Mesangial cell (primary cell): ENCODE results near the gene ATXN2. TPM values are rescaled to one million over a fixed set of nuclear protein-coding genes. Genes with fewer than 3 reads are reported as not detected.

Source experiments
- total RNA-seq: library from RNA; depleted of rRNA; stranded (reverse); fragments of >200 nt; gene quantifications from 2 replicates; pipeline ENCODE4 v1.2.3, GENCODE V29; 2015

ATXN2 gene
- total RNA-seq: 19.6 and 31.9 TPM in 2 replicates

GRCh38 chr12:111598637-111599452 is at the start of gene ATXN2:
TSS of gene ATXN2 (minus strand) at chr12:111599315. CDS start at chr12:111599034, 281 bp downstream.

DNA sequence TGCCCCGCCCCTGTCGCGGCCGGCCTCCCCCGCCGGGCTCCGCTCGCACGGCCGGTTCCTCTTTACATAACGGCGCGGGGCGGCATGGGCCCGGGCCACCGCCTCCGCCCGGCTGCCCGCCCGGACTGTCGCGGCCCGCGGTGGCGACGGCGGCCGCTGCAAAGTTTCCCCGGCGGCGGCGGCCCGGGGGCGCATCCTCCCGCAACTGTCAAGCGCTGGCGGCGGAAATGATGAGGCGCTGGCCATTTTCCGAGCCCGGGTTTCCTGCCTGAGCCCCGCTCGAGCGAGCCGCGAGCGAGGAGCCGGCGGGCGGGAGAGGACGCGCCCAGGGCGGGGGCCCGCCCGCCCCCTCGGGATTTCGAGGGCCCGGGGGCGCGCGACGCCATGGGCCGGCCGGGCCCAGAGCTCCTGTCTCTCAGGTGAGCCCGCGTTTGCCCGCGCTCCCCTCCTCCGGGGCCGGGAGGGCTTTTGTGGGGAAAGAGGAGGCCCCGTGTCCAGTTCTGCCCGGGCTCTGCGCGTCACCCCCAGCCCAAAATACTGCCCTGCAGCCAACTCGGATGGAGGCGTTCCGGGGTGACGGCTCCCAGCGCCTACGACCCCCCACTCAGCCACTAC is 193.1 kb downstream of the ATXN2 start, which contains the start of gene SH2B3:
SH2B3 (plus strand) TSS at position 65 of the 615 bp plus-strand sequence. CDS start 12,223 bp downstream, outside the sequence.

Other genes starting within 250 kb of the ATXN2 start
- gene PHETA1, start 230.2 kb downstream of the ATXN2 start, total RNA-seq: 13.2 and 22.4 TPM in 2 replicates
- gene SH2B3, start 193.4 kb downstream of the ATXN2 start, total RNA-seq: 32.1 and 48.2 TPM in 2 replicates
- gene BRAP, start 86.6 kb upstream of the ATXN2 start, total RNA-seq: 8.9 and 9.9 TPM in 2 replicates
- gene ACAD10, start 86.7 kb upstream of the ATXN2 start, total RNA-seq: 17.4 and 33.1 TPM in 2 replicates
- gene ALDH2, start 167.6 kb upstream of the ATXN2 start, total RNA-seq: 25.1 and 63.1 TPM in 2 replicates
- 29.4 and 37.6 TPM in 2 replicates for gene MAPKAPK5, start 242.9 kb upstream of the ATXN2 start, total RNA-seq